Superior temporal gyrus (tissue), 1 donor: ENCODE data around the gene OPCML.

Experiments
- DNase-seq: peaks from one replicate; pipeline ENCODE4 v3.0.0-alpha.2; 2016; ENCODE audit errors: extremely low spot score

OPCML gene

GRCh38 chr11:133134314-133135173 is 397.8 kb downstream of the OPCML start:
- peak; percentile 72 for DNase-seq

DNA sequence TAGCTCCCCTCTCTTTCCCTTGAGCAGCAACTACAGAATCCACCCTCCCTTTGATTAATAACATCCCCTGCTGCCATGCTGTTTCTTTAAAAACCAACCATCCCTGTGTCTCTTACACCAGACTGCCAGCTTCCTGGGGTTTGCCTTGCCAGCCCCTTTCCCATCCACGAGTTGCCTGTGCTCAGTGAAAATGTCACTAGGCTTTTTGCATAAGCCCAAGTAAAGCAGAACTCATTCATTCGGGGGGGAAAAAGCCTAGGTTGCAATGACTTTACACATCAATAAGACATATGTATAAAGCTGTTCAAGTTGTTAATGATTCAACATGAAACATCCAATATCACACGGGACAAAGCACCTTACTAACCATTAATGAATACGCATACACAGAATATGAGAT is 398.7 kb downstream of the OPCML start:
- DNase-seq: no peak

DNA sequence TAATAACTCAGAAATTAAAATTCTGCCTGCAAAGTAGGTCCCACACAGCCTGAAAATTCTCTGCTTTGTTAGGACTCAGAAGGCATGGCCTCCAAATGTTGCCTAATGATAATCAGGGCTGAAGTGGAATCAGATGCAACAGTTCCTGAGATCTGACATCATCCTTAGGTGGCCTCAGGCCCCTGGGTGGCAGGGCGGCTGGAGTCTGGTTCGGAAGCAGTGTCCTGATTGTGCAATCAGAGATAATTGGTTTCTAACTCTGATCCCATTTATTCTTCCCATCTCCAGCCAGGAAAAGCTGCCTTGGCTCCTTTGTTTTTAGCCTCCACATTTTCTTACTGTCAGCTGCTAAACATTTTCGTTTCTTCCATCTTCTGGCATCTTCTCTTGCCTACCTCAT is 399.3 kb downstream of the OPCML start:
- DNase-seq: no peak

DNA sequence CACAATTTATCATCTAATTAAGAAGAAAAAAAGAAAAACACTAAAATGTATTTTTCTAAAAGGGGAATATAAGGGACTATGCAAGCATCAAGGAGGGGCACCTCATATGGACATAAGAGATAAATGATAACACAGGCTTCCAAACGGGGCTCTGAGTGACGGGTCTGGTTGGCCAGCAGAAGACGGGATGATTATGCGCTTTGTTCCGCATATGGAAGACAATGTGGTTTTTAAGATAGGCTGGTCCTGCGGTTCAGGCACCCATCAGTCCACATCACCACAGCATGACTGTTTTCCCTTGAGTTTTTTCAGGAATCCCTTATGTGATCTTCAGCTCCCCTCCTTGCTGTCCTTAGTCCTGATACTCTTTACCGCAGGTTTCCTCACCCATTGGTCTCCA is 404.6 kb downstream of the OPCML start:
- no peak for DNase-seq

- DNase-seq: no peak
These were observed 408.5 kb downstream of the OPCML start for GRCh38 chr11:133123796-133124195.

GRCh38 chr11:133123366-133123765 is 408.9 kb downstream of the OPCML start:
- DNase-seq: no peak

- DNase-seq: no peak
These were observed 410.0 kb downstream of the OPCML start for GRCh38 chr11:133122256-133122655.

- DNase-seq: no peak
These were observed 413.6 kb downstream of the OPCML start for GRCh38 chr11:133118563-133119268.

- DNase-seq: no peak
These were observed 417.2 kb downstream of the OPCML start for GRCh38 chr11:133115099-133115498.

GRCh38 chr11:133107763-133108162 is 424.5 kb downstream of the OPCML start:
- no peak for DNase-seq

DNA sequence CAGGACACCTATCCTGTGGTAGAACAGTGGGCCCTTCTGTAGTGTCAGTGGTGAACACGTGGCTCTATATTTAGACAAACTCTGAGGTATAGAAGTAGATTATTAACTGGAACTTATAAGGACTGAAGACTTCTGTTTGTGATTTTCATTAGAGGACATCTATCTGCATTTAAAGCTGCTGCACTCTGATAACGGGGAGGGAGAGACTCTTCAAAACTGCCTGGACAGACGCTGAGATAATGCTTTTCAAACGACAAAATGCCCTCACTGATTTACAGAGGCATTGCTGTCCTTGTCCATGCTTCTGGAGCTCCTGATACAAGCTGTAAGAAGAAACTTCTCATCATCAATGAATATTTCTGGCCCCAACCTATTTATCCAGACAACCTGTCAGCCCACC is 425.2 kb downstream of the OPCML start:
- no peak for DNase-seq

DNA sequence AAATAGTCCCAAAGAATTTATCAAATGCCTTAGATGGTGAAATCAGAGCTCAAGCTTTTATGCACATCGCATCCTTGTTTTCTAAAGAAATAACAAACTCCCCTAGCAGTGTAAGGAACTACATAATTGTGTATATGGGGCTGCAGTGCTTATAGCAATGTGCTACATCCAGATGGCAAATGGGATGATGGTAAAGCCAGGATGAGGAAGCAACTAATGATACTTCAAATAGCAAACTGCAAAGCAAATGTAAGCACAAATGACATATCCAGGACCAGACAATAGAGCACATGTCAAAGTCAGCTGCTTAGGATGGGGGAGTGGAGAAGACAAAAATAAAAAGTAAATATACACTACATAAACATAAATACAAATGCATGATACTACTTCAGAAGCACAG is 425.9 kb downstream of the OPCML start:
- no peak for DNase-seq

- peak; percentile 74 for DNase-seq
These were observed 428.1 kb downstream of the OPCML start for GRCh38 chr11:133104009-133104744.

- DNase-seq: no peak
These were observed 435.3 kb downstream of the OPCML start for GRCh38 chr11:133096981-133097380.

GRCh38 chr11:133086518-133086917 is 445.8 kb downstream of the OPCML start:
- DNase-seq: no peak

- DNase-seq: peak; percentile 66
These were observed 449.3 kb downstream of the OPCML start for GRCh38 chr11:133082841-133083488.

- no peak for DNase-seq
These were observed 449.9 kb downstream of the OPCML start for GRCh38 chr11:133082453-133082781.

GRCh38 chr11:133081730-133082452 is 450.4 kb downstream of the OPCML start:
- DNase-seq: no peak

- DNase-seq: no peak
These were observed 451.3 kb downstream of the OPCML start for GRCh38 chr11:133081020-133081419.

- peak; percentile 85 for DNase-seq
These were observed 453.5 kb downstream of the OPCML start for GRCh38 chr11:133078591-133079404.
